Measurements from ENCODE around the gene MCRS1. TPM values are rescaled to one million over a fixed set of nuclear protein-coding genes. Genes with fewer than 3 reads are reported as not detected.

Gene MCRS1
- total RNA-seq, 4 donors from 2014 or later = 28.7 to 62.0 (median 34.6) TPM

GRCh38 chr12:49547090-49547690, 20.8 kb downstream of the MCRS1 start:
- H3K36me3 ChIP-seq = no peaks in the 10 kb centered on the region
- in situ Hi-C loops (cut with MboI; ENCODE audit: low sequenced_read_pairs in 4 of 4) (no loop called here), intact Hi-C loops (cut with DNase I; ENCODE audit: low total_unique reads) (no loop called here)
- DNase-seq (no peak), ATAC-seq (no peak)
- H3K9me3 ChIP-seq = no peaks in the 10 kb centered on the region
- peaks cover 7 to 15% (median 9%) of the 10 kb centered on the region in 3 donors for H3K27me3 ChIP-seq
- TF ChIP-seq POLR2A (IDR thresholded peaks at IDR 0.05) = no peak
- no peak for TF ChIP-seq CTCF (IDR thresholded peaks at IDR 0.05 in 4 of 5, conservative IDR thresholded peaks at IDR 0.05 in 1 of 5)
- peaks cover 18% of the 10 kb centered on the region in 2 donors for H3K4me1 ChIP-seq
- no peak overlapping the region for H3K4me3 ChIP-seq
- no peak overlapping the region for H3K27ac ChIP-seq

GRCh38 chr12:49546481-49546880, 21.5 kb downstream of the MCRS1 start:
- in situ Hi-C loops (cut with MboI; ENCODE audit: low sequenced_read_pairs in 4 of 4) = no loop called here
- no peaks in the 10 kb centered on the region for H3K9me3 ChIP-seq
- no peaks in the 10 kb centered on the region for H3K36me3 ChIP-seq
- no peak for ATAC-seq
- no peak overlapping the region for H3K4me3 ChIP-seq
- TF ChIP-seq POLR2A (IDR thresholded peaks at IDR 0.05) = no peak
- no peak for TF ChIP-seq CTCF (IDR thresholded peaks at IDR 0.05 in 4 of 5, conservative IDR thresholded peaks at IDR 0.05 in 1 of 5)
- H3K4me1 ChIP-seq = peaks cover 12% of the 10 kb centered on the region in 2 donors
- intact Hi-C loops (cut with DNase I; ENCODE audit: low total_unique reads) = no loop called here
- no peak overlapping the region for H3K27ac ChIP-seq
- H3K27me3 ChIP-seq = peaks cover 7 to 15% (median 9%) of the 10 kb centered on the region in 3 donors
- DNase-seq = no peak

DNA sequence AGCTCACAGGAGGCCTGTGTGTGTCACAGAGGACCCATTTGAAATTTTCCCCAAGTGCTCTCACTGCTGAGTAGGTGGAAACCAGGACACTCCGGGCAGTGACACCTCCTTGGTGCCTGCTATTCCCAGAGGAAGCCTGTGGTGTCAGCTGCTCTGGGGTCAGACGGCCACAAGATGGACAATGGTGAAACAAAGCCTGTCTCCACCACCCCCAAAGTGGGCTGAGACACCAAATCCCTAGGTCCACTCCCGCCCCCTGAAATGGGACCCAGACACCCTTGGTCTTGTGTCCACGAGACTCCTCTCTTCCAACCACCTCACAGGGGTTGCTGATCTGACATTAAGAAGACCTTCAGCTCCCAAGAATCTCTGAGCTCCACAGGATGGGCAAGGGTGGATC, 22.1 kb downstream of the MCRS1 start:
- no peak for DNase-seq
- in situ Hi-C loops (cut with MboI; ENCODE audit: low sequenced_read_pairs in 4 of 4) = no loop called here
- Histone ChIP-seq H3K4me3 (no peak overlapping the region), H3K36me3 (no peaks in the 10 kb centered on the region), H3K9me3 (no peaks in the 10 kb centered on the region), H3K4me1 (peaks cover 12% of the 10 kb centered on the region in 2 donors), H3K27me3 (peaks cover 7 to 15% (median 9%) of the 10 kb centered on the region in 3 donors), H3K27ac (no peak overlapping the region)
- no peak for ATAC-seq
- intact Hi-C loops (cut with DNase I; ENCODE audit: low total_unique reads) = no loop called here
- TF ChIP-seq POLR2A (IDR thresholded peaks at IDR 0.05) = no peak
- no peak for TF ChIP-seq CTCF (IDR thresholded peaks at IDR 0.05 in 4 of 5, conservative IDR thresholded peaks at IDR 0.05 in 1 of 5)

DNA sequence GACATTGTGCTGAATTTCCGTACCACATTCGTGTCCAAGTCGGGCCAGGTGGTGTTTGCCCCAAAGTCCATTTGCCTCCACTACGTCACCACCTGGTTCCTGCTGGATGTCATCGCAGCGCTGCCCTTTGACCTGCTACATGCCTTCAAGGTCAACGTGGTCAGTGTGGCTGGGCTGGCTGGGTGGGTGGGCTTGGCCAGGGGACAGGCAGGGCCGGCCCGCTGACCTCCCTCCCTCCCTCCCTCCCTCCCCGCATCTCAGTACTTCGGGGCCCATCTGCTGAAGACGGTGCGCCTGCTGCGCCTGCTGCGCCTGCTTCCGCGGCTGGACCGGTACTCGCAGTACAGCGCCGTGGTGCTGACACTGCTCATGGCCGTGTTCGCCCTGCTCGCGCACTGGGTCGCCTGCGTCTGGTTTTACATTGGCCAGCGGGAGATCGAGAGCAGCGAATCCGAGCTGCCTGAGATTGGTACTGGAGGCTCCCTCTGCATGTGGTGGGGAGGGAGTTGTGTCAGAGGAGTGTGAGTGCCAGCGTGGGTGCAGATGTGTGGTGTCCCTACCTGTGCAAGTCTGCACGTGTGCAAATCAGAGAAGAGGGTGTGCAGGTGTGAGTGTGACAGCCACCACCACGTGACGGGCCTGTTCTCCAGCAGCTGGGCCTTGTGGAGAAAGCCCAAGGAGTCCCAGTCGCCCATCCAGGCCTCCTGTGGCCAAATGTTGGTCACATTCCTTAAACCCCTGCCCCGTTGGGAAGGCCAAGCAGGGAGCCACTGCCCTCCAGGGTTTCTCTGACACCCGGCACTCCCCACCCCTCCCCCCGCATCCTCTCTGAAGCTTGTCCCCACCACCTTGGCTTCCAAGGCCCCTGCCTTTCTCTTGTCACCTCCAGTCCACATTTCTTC, 23.8 kb downstream of the MCRS1 start:
- TF ChIP-seq CTCF (IDR thresholded peaks at IDR 0.05 in 4 of 5, conservative IDR thresholded peaks at IDR 0.05 in 1 of 5) (no peak), POLR2A (IDR thresholded peaks at IDR 0.05) (no peak)
- in situ Hi-C loops (cut with MboI; ENCODE audit: low sequenced_read_pairs in 4 of 4) (no loop called here), intact Hi-C loops (cut with DNase I; ENCODE audit: low total_unique reads) (no loop called here)
- Histone ChIP-seq H3K9me3 (no peaks in the 10 kb centered on the region), H3K4me3 (no peak overlapping the region), H3K27me3 (peaks cover 12 to 18% (median 16%) of the 10 kb centered on the region in 3 donors), H3K27ac (no peak overlapping the region), H3K36me3 (no peaks in the 10 kb centered on the region), H3K4me1 (peaks cover 8 to 9% of the 10 kb centered on the region in 2 donors)
- ATAC-seq = no peak
- no peak for DNase-seq
